WTC11 (cell line): Measurements from ENCODE around the gene MYH16. TPM values are rescaled to one million over a fixed set of nuclear protein-coding genes. Genes with fewer than 3 reads are reported as not detected.

Experiments used
- ATAC-seq: fragments of 200-7000 bp; cut with Tn5 transposase; 2 replicates; pipeline ENCODE4 v1.10.0; 2021; ENCODE audit warnings: mild to moderate bottlenecking, moderate library complexity
- CTCF ChIA-PET: fragments of 300-600 bp; sonication (Branson Sonifier 250); formaldehyde crosslinking; loops from one replicate; lab custom pipeline; 2021; ENCODE audit warnings: antibody characterized with exemption; lab: Charles Lee
- POLR2A ChIA-PET: fragments of 350-600 bp; sonication (Branson Sonifier 250); formaldehyde crosslinking; loops from one replicate; lab custom pipeline; 2021; ENCODE audit warnings: antibody characterized with exemption; lab: Charles Lee
- DNase-seq: peaks from one replicate; pipeline ENCODE4 v3.0.0; 2021; ENCODE audit warnings: low spot score
- H3K27ac Mint-ChIP-seq: 2 replicates; pipeline ENCODE4 v1.8.0; 2021; ENCODE audit warnings: mixed read lengths
- H3K27me3 Mint-ChIP-seq: 2 replicates; pipeline ENCODE4 v1.8.0; 2021; ENCODE audit warnings: low read depth, mild to moderate bottlenecking, moderate library complexity, mixed read lengths
- H3K36me3 Mint-ChIP-seq: 2 replicates; pipeline ENCODE4 v1.8.0; 2021; ENCODE audit warnings: mixed read lengths
- H3K4me1 Mint-ChIP-seq: 2 replicates; pipeline ENCODE4 v1.8.0; 2022; ENCODE audit warnings: mixed read lengths
- H3K4me3 Mint-ChIP-seq: 2 replicates; pipeline ENCODE4 v1.8.0; 2021; ENCODE audit warnings: mild to moderate bottlenecking, moderate library complexity, mixed read lengths
- H3K9me3 Mint-ChIP-seq: 2 replicates; pipeline ENCODE4 v1.8.0; 2021; ENCODE audit warnings: mixed read lengths
- CBFB ChIP-seq: sonication (generic); formaldehyde crosslinking; IDR thresholded peaks from 2 replicates; pipeline ENCODE4 v1.8.1; 2022; ENCODE audit warnings: mild to moderate bottlenecking, low read depth, missing genetic modification reagents
- GRHL2 ChIP-seq: fragments of 250-450 bp; sonication (Bioruptor Pico); IDR thresholded peaks from 2 replicates; pipeline ENCODE4 v1.8.0; 2022; ENCODE audit warnings: mild to moderate bottlenecking, moderate library complexity; ENCODE audit not compliant: insufficient replicate concordance, severe bottlenecking
- NR3C1 ChIP-seq: sonication (generic); formaldehyde crosslinking; conservative IDR thresholded peaks from 2 replicates; pipeline ENCODE4 v1.8.1; 2023; ENCODE audit warnings: low read depth, mild to moderate bottlenecking, missing genetic modification reagents
- OVOL2 ChIP-seq: fragments of 250-450 bp; sonication (Bioruptor Pico); IDR thresholded peaks from 2 replicates; pipeline ENCODE4 v1.9.0; 2021; ENCODE audit warnings: mild to moderate bottlenecking, borderline replicate concordance
- SP1 ChIP-seq: sonication (generic); formaldehyde crosslinking; conservative IDR thresholded peaks from 2 replicates; pipeline ENCODE4 v1.8.1; 2022; ENCODE audit warnings: missing genetic modification reagents
- TCF7 ChIP-seq: sonication (generic); formaldehyde crosslinking; IDR thresholded peaks from 2 replicates; pipeline ENCODE4 v1.8.0; 2022; ENCODE audit warnings: mild to moderate bottlenecking, low read depth, missing genetic modification reagents, moderate library complexity
- TEAD1 ChIP-seq: sonication (generic); formaldehyde crosslinking; IDR thresholded peaks from 2 replicates; pipeline ENCODE4 v1.8.0; 2022; ENCODE audit warnings: mild to moderate bottlenecking, missing genetic modification reagents
- TEAD4 ChIP-seq: sonication (generic); formaldehyde crosslinking; IDR thresholded peaks from 2 replicates; pipeline ENCODE4 v1.8.0; 2022; ENCODE audit warnings: mild to moderate bottlenecking, missing genetic modification reagents
- ZBTB43 ChIP-seq: sonication (generic); formaldehyde crosslinking; IDR thresholded peaks from 2 replicates; pipeline ENCODE4 v1.8.1; 2023; ENCODE audit warnings: mild to moderate bottlenecking, missing genetic modification reagents
- ZNF121 ChIP-seq: sonication (generic); formaldehyde crosslinking; IDR thresholded peaks from 2 replicates; pipeline ENCODE4 v1.8.0; 2023; ENCODE audit warnings: missing genetic modification reagents
- ZNF281 ChIP-seq: sonication (generic); formaldehyde crosslinking; IDR thresholded peaks from 2 replicates; pipeline ENCODE4 v1.8.0; 2023; ENCODE audit warnings: mild to moderate bottlenecking, missing genetic modification reagents
- ZNF317 ChIP-seq: sonication (generic); formaldehyde crosslinking; IDR thresholded peaks from 2 replicates; pipeline ENCODE4 v1.8.1; 2023; ENCODE audit warnings: low read depth, mild to moderate bottlenecking, moderate library complexity, missing genetic modification reagents, borderline replicate concordance
- ZNF396 ChIP-seq: fragments of 250-450 bp; sonication (Bioruptor Pico); IDR thresholded peaks from 2 replicates; pipeline ENCODE4 v1.8.0; 2021; ENCODE audit warnings: mild to moderate bottlenecking, moderate library complexity, borderline replicate concordance
- ZNF423 ChIP-seq: fragments of 250-450 bp; sonication (Bioruptor Pico); IDR thresholded peaks from 2 replicates; pipeline ENCODE4 v2.1.2; 2022; ENCODE audit warnings: mild to moderate bottlenecking, moderate library complexity
- total RNA-seq: library from RNA; stranded (reverse); gene quantifications from 3 replicates; pipeline ENCODE4 v1.2.3, GENCODE V29; 2021
- TF ChIP-seq, protein P1 (sequence below): sonication (generic); formaldehyde crosslinking; IDR thresholded peaks from 2 replicates; pipeline ENCODE4 v1.8.1; 2023; ENCODE audit warnings: mild to moderate bottlenecking, moderate library complexity, missing genetic modification reagents
- TF ChIP-seq, protein P2 (sequence below): sonication (generic); formaldehyde crosslinking; IDR thresholded peaks from 2 replicates; pipeline ENCODE4 v1.8.1; 2022; ENCODE audit warnings: missing genetic modification reagents, borderline replicate concordance
- TF ChIP-seq, protein P3 (sequence below): sonication (generic); formaldehyde crosslinking; IDR thresholded peaks from 2 replicates; pipeline ENCODE4 v1.8.1; 2022; ENCODE audit warnings: mild to moderate bottlenecking, moderate library complexity, missing genetic modification reagents
- TF ChIP-seq, protein P4 (sequence below): sonication (generic); formaldehyde crosslinking; IDR thresholded peaks from 2 replicates; pipeline ENCODE4 v1.8.0; 2022; ENCODE audit warnings: mild to moderate bottlenecking, missing genetic modification reagents

MYH16 gene
- total RNA-seq, 1 experiment from 2014 or later: not detected

GRCh38 chr7:99308461-99309074 lies 35.9 kb downstream of the MYH16 start:
- 0 out of 2 replicates have a peak, but pooled peaks have one; percentile 6 for TF ChIP-seq ZNF121 (CRISPR knock-in tag)
- TF ChIP-seq GRHL2 (CRISPR knock-in tag): no peak
- Mint-ChIP-seq H3K4me3 (no peak overlapping the region), H3K36me3 (peaks cover 3% of the 10 kb centered on the region; the same call in 1 of the 2 replicates), H3K27ac (no peak overlapping the region), H3K4me1 (no peaks in the 10 kb centered on the region), H3K9me3 (peaks cover 9% of the 10 kb centered on the region), H3K27me3 (no peaks in the 10 kb centered on the region)
- ChIA-PET CTCF (no interaction called here), POLR2A (no interaction called here)
- DNase-seq (no peak), ATAC-seq (no peak)

DNA sequence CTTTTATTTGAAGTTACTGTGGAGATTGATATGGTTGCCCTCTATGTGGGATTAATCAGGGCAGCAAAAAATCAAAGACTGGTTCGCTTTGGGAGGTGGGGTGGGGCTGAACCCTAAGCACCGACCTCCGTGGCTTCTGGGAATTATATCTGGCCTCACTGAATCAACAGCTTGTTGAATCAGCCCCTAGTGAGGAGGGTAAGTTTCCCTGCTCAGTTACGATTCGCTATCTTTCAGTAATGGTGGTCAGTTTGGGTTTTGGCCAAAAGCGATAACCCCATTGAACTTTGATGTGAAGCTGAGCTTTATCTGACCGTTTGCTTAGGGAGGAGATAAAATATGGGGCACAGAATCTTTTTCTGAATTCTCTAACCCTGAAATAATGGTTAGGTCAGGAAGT lies 36.5 kb downstream of the MYH16 start:
- Mint-ChIP-seq H3K36me3 (peaks cover 3% of the 10 kb centered on the region; the same call in 1 of the 2 replicates), H3K4me1 (no peaks in the 10 kb centered on the region), H3K4me3 (no peak overlapping the region), H3K27ac (no peak overlapping the region), H3K9me3 (peaks cover 9% of the 10 kb centered on the region), H3K27me3 (no peaks in the 10 kb centered on the region)
- TF ChIP-seq, protein P1, sequence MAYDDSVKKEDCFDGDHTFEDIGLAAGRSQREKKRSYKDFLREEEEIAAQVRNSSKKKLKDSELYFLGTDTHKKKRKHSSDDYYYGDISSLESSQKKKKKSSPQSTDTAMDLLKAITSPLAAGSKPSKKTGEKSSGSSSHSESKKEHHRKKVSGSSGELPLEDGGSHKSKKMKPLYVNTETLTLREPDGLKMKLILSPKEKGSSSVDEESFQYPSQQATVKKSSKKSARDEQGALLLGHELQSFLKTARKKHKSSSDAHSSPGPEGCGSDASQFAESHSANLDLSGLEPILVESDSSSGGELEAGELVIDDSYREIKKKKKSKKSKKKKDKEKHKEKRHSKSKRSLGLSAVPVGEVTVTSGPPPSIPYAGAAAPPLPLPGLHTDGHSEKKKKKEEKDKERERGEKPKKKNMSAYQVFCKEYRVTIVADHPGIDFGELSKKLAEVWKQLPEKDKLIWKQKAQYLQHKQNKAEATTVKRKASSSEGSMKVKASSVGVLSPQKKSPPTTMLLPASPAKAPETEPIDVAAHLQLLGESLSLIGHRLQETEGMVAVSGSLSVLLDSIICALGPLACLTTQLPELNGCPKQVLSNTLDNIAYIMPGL (CRISPR knock-in tag): no peak
- TF ChIP-seq ZNF396: no peak
- TF ChIP-seq GRHL2 (CRISPR knock-in tag): no peak
- TF ChIP-seq ZNF317: no peak
- TF ChIP-seq, protein P2, sequence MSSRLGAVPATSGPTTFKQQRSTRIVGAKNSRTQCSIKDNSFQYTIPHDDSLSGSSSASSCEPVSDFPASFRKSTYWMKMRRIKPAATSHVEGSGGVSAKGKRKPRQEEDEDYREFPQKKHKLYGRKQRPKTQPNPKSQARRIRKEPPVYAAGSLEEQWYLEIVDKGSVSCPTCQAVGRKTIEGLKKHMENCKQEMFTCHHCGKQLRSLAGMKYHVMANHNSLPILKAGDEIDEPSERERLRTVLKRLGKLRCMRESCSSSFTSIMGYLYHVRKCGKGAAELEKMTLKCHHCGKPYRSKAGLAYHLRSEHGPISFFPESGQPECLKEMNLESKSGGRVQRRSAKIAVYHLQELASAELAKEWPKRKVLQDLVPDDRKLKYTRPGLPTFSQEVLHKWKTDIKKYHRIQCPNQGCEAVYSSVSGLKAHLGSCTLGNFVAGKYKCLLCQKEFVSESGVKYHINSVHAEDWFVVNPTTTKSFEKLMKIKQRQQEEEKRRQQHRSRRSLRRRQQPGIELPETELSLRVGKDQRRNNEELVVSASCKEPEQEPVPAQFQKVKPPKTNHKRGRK (CRISPR knock-in tag): no peak
- TF ChIP-seq CBFB (CRISPR knock-in tag): no peak
- TF ChIP-seq NR3C1 (CRISPR knock-in tag): no peak
- TF ChIP-seq TEAD4 (CRISPR knock-in tag): no peak
- TF ChIP-seq OVOL2 (CRISPR knock-in tag): no peak
- no peak for TF ChIP-seq ZBTB43
- TF ChIP-seq ZNF423 (CRISPR knock-in tag): no peak
- no peak for TF ChIP-seq TEAD1 (CRISPR knock-in tag)
- TF ChIP-seq TCF7: no peak
- TF ChIP-seq SP1 (CRISPR knock-in tag): no peak
- ChIA-PET CTCF (interaction anchor here (0.5 to 3.3 kb wide), 2 partner anchors 243 to 272 kb away, joined by 3 to 14 read pairs; no protein-coding TSS in a partner anchor), POLR2A (no interaction called here)
- DNase-seq (no peak), ATAC-seq (no peak)

DNA sequence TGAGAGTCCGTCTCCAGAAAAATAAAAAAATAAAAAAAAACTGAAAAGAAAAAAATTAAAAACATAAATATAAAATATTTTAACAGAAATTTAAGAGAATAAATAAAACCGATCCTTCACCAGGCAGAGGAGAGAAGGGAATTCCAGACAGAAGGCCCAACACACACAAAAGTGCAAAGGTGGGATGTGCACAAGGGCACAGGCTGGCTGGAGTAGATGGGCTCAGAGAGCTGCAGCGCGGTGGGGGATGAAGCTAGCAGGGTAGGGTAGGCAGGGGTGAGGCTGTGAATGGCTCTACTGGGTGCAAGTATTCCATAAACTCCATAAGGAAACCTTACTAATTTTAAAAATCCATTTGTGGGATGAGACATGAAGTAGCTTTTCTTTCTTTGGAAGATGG lies 37.4 kb downstream of the MYH16 start:
- CTCF ChIA-PET: interaction anchor here (1.9 to 3.3 kb wide), 2 partner anchors 273 to 288 kb away, joined by 6 to 14 read pairs; no protein-coding TSS in a partner anchor
- no peaks in the 10 kb centered on the region for H3K4me1 Mint-ChIP-seq
- H3K4me3 Mint-ChIP-seq: no peak overlapping the region
- H3K9me3 Mint-ChIP-seq: peaks cover 9% of the 10 kb centered on the region
- ATAC-seq (no peak), DNase-seq (no peak)
- H3K27me3 Mint-ChIP-seq: no peaks in the 10 kb centered on the region
- peaks cover 3% of the 10 kb centered on the region; the same call in 1 of the 2 replicates for H3K36me3 Mint-ChIP-seq
- POLR2A ChIA-PET: no interaction called here
- no peak overlapping the region for H3K27ac Mint-ChIP-seq
- TF ChIP-seq ZNF281 (CRISPR knock-in tag) (no peak), ZBTB43 (no peak)
- TF ChIP-seq, protein P3, sequence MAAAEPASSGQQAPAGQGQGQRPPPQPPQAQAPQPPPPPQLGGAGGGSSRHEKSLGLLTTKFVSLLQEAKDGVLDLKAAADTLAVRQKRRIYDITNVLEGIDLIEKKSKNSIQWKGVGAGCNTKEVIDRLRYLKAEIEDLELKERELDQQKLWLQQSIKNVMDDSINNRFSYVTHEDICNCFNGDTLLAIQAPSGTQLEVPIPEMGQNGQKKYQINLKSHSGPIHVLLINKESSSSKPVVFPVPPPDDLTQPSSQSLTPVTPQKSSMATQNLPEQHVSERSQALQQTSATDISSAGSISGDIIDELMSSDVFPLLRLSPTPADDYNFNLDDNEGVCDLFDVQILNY (CRISPR knock-in tag): no peak
- TF ChIP-seq, protein P4, sequence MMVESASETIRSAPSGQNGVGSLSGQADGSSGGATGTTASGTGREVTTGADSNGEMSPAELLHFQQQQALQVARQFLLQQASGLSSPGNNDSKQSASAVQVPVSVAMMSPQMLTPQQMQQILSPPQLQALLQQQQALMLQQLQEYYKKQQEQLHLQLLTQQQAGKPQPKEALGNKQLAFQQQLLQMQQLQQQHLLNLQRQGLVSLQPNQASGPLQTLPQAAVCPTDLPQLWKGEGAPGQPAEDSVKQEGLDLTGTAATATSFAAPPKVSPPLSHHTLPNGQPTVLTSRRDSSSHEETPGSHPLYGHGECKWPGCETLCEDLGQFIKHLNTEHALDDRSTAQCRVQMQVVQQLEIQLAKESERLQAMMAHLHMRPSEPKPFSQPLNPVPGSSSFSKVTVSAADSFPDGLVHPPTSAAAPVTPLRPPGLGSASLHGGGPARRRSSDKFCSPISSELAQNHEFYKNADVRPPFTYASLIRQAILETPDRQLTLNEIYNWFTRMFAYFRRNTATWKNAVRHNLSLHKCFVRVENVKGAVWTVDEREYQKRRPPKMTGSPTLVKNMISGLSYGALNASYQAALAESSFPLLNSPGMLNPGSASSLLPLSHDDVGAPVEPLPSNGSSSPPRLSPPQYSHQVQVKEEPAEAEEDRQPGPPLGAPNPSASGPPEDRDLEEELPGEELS (CRISPR knock-in tag): no peak
